Measurements from ENCODE around the gene PTPN5.

GRCh38 chr11:18720808-18721560 is 70.6 kb downstream of the PTPN5 start:
- TF ChIP-seq LEF1 (IDR thresholded peaks at IDR 0.05; ENCODE audit: borderline replicate concordance) (no peak), ARNT (IDR thresholded peaks at IDR 0.05) (no peak), SP1 (IDR thresholded peaks at IDR 0.05) (no peak), FOXM1 (IDR thresholded peaks at IDR 0.05; ENCODE audit: borderline replicate concordance) (no peak), L3MBTL2 (conservative IDR thresholded peaks at IDR 0.05) (peak; percentile 68), SUZ12 (IDR thresholded peaks at IDR 0.05) (no peak), FOXA1 (IDR thresholded peaks at IDR 0.05) (no peak), TARDBP (IDR thresholded peaks at IDR 0.05) (no peak), ELF4 (IDR thresholded peaks at IDR 0.05) (no peak), BHLHE40 (IDR thresholded peaks at IDR 0.05; ENCODE audit: borderline replicate concordance) (no peak), NFRKB (IDR thresholded peaks at IDR 0.05) (no peak), CTBP1 (IDR thresholded peaks at IDR 0.05; ENCODE audit: borderline replicate concordance) (no peak), ZNF384 (IDR thresholded peaks at IDR 0.05) (no peak), HDGF (IDR thresholded peaks at IDR 0.05; ENCODE audit: borderline replicate concordance) (no peak)

Data from HEK293T (cell line).